Stimulated activated CD8-positive, alpha-beta memory T cell treated with anti-CD3 and anti-CD28 coated beads, Interleukin-2, amount 100 ng/mL, for 48 hours (primary cell): ENCODE data around the gene B4GALT5.
A peak's percentile ranks its signal among the peaks of the same experiment; 100 is the strongest.
"Not testable (repeated sequence)": the region's sequence is repeated elsewhere in the genome, so short reads cannot be mapped to it uniquely, and the experiment has no call there.

Source experiments
- DNase-seq, 2 donors: peaks; one replicate each; pipeline ENCODE4 v3.0.0-alpha.2; 2020; ENCODE audit warnings: low read depth in 2 of 2

Gene B4GALT5

DNA sequence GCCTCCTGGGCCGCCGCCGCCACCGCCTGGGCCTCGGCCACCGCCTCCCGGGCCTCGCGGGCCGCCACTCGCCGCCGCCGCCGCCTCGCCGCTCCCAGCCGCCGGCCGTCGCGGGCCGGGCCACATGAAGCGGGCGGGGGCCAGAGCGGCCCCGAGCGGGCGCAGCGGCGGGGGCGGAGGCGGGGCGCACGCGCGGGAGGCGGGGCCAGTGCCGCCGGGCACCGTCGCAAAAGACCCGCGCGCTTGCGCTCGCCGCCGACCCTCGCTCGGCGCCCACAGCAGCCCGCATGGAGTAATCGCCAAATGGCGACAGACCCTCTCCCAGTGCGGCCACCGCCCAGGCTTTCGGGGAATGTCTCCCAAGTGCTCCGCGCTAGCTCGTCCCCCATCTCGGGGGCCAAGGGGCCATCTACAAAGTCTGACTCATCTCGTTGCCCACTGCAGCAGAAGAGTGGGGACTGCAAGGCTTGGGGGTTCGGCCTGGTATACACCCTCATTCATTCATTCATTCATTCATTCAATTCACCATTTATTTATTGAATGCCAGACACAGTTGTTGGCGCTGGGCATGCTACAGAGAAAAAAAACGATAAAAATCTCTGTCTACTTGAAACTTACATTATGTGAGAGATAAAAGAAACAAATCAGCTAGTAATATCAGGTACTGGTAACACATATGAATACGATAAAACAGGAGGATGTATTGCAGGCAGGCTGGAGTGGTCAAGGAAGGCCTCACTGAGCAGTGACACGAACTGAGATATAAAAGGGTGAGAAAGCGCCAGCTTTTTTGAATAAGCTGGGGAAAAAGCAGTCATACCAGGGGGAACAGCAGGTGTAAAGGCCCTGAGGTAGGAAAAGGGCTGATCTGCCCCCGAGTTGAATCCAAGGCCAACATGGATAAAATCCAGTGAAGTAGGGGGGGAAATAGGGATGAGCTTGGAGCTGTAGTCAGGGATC is at the start of gene B4GALT5:
Gene B4GALT5, minus strand, starts transcription at position 126 of the 960 bp plus-strand sequence. CDS start 188 bp downstream, outside the sequence.
- DNase-seq = peak; percentile 50 to 65

GRCh38 chr20:49762940-49763766 is 49.5 kb upstream of the B4GALT5 start:
- no peak for DNase-seq

DNA sequence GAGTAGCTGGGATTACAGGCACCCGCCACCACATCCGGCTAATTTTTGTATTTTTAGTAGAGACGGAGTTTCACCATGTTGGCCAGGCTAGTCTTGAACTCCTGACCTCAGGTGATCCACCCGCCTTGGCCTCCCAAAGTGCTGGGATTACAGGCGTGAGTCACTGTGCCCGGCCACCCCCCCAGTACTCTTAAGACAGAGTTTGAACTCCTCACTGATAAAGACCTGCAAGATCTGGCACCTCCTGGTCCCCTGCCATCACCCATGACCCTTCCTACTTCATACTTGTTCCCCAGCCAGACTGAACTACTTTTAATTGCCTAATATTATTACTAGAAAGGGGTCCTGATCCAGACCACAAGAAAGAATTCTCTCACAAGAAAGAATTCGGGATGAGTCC is 48.2 kb upstream of the B4GALT5 start:
- not testable (repeated sequence) for DNase-seq

GRCh38 chr20:49759266-49759950 is 45.7 kb upstream of the B4GALT5 start:
- DNase-seq = no peak

DNA sequence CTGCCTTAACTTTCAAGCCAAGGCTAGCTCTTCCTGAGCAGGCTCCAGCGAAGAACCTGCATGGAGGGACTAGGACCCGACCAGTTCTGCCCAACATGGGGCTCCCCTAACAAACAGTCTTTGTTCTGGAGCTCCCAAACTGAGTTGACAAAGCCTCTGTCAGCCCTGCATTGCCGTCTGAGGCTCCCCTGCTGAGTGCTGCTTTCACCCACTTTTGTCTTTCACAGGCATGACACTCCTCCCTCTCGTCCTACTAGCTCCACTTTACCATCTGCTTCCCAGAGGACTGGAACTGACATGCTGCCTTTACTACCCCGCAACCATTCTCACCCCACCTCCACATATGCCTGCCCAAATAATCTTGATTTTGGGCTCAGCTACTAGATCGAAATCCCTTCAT is 45.1 kb upstream of the B4GALT5 start:
- DNase-seq = no peak

GRCh38 chr20:49757597-49757996 is 43.9 kb upstream of the B4GALT5 start:
- DNase-seq = no peak

DNA sequence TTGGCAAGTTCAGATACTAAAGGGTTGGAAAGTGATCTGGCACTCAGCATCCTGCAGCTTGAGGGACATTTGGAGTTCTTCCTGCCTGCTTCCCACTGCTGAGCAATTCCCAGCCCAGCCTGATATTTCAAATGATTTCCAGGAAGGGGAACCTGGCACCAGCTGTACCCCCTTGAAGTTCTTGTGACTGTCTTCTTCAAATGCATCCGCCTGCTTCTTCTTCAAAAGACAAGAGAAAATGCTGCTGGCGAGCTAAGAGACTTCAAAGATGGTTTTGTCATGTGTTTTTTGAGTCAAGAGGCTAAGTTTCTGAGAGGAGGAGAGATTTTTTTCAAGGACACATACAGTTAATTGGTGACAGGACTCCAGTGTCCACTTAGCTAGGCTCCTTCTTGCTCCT is 42.6 kb upstream of the B4GALT5 start:
- DNase-seq = no peak

DNA sequence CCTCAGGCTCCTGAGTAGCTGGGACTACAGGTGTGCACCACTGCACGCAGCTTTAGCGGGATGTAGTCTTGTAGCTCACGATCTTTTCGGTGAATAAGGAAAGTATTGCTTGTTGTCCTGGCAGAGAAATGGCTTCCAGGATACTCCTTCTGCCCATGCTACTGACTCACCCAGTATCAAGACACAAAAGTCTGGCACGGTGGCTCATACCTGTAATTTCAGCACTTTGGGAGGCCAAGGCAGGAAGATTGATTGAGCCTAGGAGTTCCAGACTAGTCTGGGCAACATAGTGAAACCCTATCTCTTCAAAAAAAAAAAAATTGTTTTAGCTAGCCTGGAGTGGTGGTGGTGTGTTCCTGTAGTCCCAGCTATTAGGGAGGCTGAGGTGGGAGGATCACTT is 40.9 kb upstream of the B4GALT5 start:
- DNase-seq = no peak

DNA sequence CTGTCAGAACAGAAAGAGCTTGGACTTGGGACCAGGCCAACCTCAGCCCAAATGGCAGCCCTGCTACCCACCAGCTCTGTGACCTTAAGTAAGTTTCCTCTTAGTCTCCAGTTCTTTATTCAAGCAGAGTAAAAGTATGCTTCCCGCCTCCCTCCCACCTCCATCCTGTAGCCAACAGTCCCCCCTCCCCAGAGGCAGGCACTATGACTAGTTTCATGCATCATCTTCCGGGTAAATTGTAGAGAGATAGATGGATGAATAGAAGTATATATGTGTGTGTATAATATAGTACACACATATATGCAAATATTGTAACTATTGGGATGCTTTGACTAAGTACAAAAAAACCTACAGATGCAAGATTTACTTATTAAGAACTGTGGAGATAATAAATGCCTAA is 39.5 kb upstream of the B4GALT5 start:
- DNase-seq = no peak

DNA sequence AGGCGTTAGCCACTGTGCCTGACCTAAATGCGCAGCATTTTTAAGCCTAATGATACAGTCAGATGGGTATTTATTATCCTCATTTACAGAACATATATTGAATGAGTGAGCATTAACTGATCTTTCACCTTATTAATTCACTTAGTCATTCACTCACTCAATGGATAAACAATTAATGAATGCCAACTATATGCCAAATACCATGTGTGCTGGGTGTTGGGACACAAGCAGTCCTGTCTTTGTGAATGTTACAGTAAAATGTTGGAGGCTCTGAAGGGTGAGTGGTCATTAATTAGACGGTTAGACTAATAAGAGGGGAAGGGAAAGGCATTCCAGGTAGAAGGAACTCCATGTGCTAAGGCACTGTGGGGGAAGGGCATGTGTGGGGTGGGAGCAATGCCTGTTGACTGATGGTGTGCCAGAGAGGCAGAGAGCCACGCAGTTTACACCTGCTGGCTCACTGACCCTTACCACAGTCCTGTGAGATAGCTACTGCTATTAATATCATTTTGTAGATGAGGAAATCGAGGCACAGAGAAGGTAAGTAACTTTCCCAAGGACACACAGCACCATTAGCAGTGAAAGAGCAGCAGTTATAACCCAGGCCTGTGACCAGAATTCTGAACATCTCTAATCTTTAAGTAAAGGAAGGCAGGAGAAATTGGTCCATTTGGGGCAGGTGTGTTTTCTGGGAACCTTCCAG is 38.7 kb upstream of the B4GALT5 start:
- no peak for DNase-seq

DNA sequence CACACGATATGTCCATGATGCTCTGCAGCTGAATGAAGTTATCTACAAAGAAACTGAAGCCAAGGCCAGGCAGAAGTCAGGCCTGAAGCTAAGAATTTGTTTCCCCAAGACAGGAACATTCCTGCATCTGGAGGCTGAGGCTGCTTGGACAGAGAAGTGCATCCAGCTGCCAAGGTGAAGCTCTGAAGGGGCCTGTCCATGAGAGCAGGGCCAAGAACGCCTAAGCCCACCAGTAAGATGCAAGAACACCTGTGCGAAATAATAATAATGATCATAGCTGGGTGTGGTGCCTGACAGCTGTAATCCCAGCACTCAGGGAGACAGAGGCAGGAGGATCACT is 37.7 kb upstream of the B4GALT5 start:
- no peak for DNase-seq

GRCh38 chr20:49750611-49751396 is 37.1 kb upstream of the B4GALT5 start:
- no peak for DNase-seq

DNA sequence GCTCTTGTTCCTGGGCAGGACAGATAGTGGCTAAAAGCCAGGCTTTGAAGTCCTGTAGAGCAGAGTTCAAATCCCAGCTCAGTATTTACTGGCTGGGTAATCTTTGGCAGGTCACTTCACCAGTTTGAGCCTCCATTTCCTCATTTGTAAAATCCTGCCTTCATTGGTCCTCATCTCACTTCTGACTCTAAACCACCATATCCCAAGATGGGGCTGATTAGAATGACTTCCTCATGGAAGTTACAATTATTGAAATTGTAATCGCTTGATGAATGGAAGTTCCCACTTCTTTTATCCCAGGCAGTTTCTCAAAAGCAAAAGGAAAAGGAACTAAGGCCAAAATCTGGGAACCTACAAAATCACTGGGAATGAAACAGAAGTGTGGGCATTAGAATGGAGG is 35.9 kb upstream of the B4GALT5 start:
- no peak for DNase-seq

GRCh38 chr20:49748525-49748838 is 34.8 kb upstream of the B4GALT5 start:
- DNase-seq = no peak

DNA sequence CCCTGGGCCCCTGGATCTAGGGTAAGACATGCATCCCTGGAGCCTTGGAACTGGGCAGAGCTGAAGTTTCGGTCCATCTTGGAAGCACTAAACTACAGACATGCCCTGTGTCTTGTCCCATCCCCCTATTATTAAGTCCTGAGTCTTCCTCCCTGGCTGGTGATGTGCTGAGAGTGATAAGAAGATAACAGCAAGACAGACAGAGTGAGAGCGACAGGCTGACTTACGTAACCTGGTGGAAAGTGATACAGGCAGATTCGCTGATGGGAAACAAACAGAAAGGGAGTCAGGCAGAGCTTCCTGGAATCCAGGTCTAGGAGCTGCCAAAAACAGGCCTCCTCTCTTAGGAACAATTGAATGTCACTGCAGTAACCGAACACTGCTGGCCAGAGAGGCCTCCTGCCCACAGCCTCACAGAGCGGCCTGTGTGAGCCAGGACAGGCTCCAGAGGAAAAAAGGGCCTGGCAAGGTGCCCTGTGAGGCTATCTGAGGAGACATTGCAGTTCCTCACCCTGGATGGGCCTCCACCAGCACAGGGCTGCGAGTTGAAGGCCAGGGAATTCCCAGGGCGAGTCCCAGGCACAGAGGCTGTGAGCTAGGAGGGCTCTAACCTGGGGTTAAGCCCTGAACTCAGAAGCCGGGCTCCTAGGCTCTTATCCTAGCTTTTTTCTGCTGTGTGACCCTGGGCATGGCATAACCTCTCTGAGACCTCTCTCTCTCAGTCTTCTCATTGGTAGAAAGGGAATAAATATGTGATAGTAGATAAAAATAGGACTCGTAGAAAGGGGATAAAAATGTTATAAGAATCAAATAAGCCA is 34.2 kb upstream of the B4GALT5 start:
- no peak for DNase-seq

GRCh38 chr20:49742948-49743347 is 29.3 kb upstream of the B4GALT5 start:
- DNase-seq = no peak

- DNase-seq = no peak
These were observed 28.3 kb upstream of the B4GALT5 start for GRCh38 chr20:49741977-49742376.

- no peak for DNase-seq
These were observed 27.1 kb upstream of the B4GALT5 start for GRCh38 chr20:49740807-49741206.

DNA sequence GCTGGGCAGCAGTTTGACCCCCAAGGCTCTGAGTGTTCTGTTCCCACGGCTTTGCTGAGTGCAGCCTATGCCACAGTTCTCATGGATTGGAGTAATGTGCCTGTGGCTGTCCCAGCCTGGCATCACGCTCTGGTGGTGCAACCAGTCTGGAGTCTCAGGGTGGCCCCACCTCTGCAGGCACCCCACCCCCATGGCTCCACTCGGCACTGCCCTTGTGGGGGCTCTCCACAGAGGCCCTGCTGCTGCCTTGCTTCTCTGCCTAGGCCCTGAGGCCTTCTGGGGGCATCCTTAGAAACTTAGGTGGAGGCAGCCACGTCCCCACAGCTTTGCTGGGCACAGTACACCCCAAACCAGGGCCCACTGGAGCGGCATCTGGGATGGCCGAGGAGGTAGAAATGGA is 25.4 kb upstream of the B4GALT5 start:
- no peak for DNase-seq

DNA sequence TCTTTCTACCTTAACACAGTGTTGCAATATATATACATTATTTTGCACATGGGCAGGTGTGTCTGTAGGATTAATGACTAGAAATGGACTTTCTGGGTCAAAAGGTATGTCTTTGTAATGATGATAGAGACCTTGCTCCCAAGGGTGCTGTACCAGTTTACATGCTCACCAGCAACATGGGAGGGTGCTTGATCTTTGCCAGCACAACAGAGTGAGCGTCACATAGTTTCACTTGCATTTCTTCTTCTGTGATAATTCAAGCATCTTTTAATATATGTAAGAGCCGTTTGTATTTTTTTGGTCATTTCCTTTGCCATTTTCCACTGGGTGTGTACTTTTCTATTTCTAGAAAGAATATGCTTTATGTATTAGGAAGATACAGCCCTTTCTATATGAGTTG is 23.6 kb upstream of the B4GALT5 start:
- no peak for DNase-seq
